Astrocyte of the cerebellum (primary cell): Measurements from ENCODE around the gene NLGN1.

Experiments
- DNase-seq: peaks from one replicate; pipeline ENCODE4 v3.0.0-alpha.2; 2011; ENCODE audit warnings: low read depth
- H3K4me3 ChIP-seq: 2 replicates; pipeline ENCODE4 v1.5.1; 2011; ENCODE audit warnings: mild to moderate bottlenecking, low read depth, low read length, moderate library complexity
- in situ Hi-C: cut with HindIII; loops from 2 replicates; pipeline ENCODE4 v1.10.0; 2017; ENCODE audit warnings: low sequenced_read_pairs
- TF ChIP-seq, protein P1 (sequence below): IDR thresholded peaks from 2 replicates; pipeline ENCODE4 v1.5.1; 2012; ENCODE audit warnings: low read length, low read depth, moderate library complexity, mild to moderate bottlenecking; ENCODE audit errors: missing control alignments

Gene NLGN1

DNA sequence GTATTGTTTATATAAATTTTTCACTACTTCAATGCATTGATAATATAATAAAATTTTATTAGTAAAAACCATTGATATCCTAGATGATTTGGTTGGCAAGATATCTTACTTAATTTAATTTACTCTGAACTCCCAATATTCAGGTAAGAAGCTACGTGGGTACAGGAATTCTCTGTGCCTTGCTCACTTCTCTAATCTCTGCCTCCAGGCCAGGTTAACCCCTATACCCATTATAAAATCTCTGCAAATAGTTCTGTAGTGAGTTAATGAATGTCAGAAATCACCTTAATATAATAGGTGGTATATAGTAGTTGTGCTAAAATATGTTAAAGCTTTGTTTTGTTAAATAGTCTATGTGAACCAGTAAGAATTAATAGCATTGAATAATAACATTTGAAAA lies 465.2 kb downstream of the NLGN1 start:
- DNase-seq: no peak
- no peak overlapping the region for H3K4me3 ChIP-seq
- in situ Hi-C loops: no loop called here
- TF ChIP-seq, protein P1, sequence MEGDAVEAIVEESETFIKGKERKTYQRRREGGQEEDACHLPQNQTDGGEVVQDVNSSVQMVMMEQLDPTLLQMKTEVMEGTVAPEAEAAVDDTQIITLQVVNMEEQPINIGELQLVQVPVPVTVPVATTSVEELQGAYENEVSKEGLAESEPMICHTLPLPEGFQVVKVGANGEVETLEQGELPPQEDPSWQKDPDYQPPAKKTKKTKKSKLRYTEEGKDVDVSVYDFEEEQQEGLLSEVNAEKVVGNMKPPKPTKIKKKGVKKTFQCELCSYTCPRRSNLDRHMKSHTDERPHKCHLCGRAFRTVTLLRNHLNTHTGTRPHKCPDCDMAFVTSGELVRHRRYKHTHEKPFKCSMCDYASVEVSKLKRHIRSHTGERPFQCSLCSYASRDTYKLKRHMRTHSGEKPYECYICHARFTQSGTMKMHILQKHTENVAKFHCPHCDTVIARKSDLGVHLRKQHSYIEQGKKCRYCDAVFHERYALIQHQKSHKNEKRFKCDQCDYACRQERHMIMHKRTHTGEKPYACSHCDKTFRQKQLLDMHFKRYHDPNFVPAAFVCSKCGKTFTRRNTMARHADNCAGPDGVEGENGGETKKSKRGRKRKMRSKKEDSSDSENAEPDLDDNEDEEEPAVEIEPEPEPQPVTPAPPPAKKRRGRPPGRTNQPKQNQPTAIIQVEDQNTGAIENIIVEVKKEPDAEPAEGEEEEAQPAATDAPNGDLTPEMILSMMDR: no peak

GRCh38 chr3:173863551-173863950 lies 466.0 kb downstream of the NLGN1 start:
- TF ChIP-seq, protein P1: no peak
- no peak overlapping the region for H3K4me3 ChIP-seq
- in situ Hi-C loops: no loop called here
- no peak for DNase-seq

DNA sequence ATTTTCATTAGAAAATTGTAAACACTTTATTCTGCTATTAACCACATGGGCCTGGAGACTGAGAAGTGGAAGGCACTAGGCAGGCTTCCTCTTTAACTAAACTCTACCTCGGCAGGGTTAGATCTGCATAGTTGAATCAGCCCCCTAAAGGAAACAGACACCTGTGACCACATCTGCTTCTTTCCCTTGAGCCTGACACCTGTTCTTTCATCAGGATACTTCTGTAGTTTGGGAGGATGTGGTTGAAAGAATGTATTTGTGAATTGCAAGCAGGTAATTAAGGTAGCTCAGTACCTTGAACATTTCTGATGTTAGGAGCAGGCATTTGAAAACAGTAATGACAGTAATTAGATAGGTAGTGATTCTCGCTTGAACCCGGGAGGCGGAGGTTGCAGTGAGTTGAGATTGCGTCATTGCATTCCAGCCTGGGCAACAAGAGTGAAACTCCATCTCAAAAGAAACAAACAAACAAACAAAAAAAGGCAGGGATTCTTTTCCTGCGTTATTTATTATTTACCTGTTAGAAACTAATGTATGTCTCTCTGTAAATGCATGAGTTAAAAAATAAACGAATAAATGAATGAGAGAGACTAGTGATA lies 468.5 kb downstream of the NLGN1 start:
- in situ Hi-C loops: no loop called here
- TF ChIP-seq, protein P1: no peak
- no peak for DNase-seq
- H3K4me3 ChIP-seq: no peak overlapping the region

- in situ Hi-C loops: no loop called here
- H3K4me3 ChIP-seq: no peak overlapping the region
- no peak for DNase-seq
- TF ChIP-seq, protein P1: no peak
These were observed 472.2 kb downstream of the NLGN1 start for GRCh38 chr3:173869766-173870165.

DNA sequence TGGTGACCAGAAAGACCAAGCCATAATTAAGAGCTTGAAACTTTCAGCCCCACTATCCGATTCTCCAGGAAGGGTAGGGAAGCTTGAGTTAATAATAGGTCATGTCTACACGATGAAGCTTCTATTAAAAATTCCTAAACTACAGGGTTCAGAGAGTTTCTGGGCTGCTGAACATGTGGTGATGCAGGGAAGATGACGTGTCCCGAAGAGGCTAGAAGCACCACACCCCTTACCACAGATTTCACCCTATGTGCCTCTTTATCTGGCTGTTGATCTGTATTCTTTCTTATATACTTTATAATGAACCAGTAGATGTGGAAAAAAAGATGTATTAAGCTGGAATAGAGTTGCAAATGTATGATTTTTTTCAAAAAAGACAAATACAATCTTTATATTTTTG lies 473.4 kb downstream of the NLGN1 start:
- DNase-seq: no peak
- in situ Hi-C loops: no loop called here
- TF ChIP-seq, protein P1: no peak
- H3K4me3 ChIP-seq: no peak overlapping the region

- TF ChIP-seq, protein P1: no peak
- in situ Hi-C loops: no loop called here
- H3K4me3 ChIP-seq: no peak overlapping the region
These were observed 478.2 kb downstream of the NLGN1 start for GRCh38 chr3:173875790-173876189.

More at GRCh38 chr3:173875790-173876189, 478.2 kb downstream of the NLGN1 start:
- DNase-seq: no peak
